OCI-LY7 (cell line): Measurements from ENCODE around the gene COMP.

ENCODE experiments used
- EZH2phosphoT487 ChIP-seq: fragments of 200-600 bp; sonication (generic); IDR thresholded peaks from 2 replicates; pipeline ENCODE4 v1.6.1; 2018; ENCODE audit warnings: low read depth, borderline replicate concordance, mild to moderate bottlenecking, mixed run types, antibody characterized with exemption, low read length, moderate library complexity, mixed read lengths
- TF ChIP-seq, protein P1 (sequence below): fragments of 200-600 bp; sonication (generic); conservative IDR thresholded peaks from 2 replicates; pipeline ENCODE4 v1.5.1; 2014; ENCODE audit warnings: mild to moderate bottlenecking, antibody characterized with exemption, low read length, moderate library complexity, mixed read lengths

DNA sequence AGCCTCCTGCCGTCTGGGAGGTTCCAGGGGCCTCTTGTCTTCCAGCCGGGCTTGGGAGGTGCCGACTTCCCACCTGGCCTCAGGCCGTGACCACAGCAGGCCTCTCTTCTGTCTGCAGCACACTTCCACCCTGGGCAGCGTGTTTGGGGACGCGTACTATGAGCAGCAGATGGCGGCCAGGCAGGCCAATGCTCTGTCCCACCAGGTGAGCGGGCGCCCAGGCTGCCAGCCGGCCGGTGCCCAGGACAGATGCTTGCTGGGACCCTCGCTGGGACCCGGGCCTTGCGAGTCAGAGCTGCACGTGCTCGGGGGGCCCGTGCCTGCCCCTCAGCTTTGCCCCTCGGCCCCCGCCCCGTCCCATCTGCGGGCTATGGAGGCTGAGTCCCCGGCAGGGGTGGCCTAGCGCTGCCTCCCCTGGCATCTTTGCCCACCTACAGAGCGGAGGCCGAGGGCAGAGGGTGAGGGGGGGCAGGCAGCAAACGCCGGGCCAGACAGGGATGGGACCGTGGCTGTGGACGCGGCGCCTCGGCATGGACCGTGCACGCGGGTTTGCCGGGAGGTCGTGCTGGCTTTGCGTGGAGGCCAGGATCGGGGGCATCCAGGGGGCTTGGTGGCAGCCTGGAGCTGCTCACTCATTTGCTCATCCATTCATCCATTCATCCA lies 16.2 kb downstream of the COMP start:
- TF ChIP-seq, protein P1, sequence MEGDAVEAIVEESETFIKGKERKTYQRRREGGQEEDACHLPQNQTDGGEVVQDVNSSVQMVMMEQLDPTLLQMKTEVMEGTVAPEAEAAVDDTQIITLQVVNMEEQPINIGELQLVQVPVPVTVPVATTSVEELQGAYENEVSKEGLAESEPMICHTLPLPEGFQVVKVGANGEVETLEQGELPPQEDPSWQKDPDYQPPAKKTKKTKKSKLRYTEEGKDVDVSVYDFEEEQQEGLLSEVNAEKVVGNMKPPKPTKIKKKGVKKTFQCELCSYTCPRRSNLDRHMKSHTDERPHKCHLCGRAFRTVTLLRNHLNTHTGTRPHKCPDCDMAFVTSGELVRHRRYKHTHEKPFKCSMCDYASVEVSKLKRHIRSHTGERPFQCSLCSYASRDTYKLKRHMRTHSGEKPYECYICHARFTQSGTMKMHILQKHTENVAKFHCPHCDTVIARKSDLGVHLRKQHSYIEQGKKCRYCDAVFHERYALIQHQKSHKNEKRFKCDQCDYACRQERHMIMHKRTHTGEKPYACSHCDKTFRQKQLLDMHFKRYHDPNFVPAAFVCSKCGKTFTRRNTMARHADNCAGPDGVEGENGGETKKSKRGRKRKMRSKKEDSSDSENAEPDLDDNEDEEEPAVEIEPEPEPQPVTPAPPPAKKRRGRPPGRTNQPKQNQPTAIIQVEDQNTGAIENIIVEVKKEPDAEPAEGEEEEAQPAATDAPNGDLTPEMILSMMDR = no peak
- no peak for TF ChIP-seq EZH2phosphoT487
